ENCODE results near the gene TAF8.
"Not testable (repeated sequence)": the region's sequence is repeated elsewhere in the genome, so short reads cannot be mapped to it uniquely, and the experiment has no call there.

TAF8 gene, protein sequence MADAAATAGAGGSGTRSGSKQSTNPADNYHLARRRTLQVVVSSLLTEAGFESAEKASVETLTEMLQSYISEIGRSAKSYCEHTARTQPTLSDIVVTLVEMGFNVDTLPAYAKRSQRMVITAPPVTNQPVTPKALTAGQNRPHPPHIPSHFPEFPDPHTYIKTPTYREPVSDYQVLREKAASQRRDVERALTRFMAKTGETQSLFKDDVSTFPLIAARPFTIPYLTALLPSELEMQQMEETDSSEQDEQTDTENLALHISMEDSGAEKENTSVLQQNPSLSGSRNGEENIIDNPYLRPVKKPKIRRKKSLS

DNA sequence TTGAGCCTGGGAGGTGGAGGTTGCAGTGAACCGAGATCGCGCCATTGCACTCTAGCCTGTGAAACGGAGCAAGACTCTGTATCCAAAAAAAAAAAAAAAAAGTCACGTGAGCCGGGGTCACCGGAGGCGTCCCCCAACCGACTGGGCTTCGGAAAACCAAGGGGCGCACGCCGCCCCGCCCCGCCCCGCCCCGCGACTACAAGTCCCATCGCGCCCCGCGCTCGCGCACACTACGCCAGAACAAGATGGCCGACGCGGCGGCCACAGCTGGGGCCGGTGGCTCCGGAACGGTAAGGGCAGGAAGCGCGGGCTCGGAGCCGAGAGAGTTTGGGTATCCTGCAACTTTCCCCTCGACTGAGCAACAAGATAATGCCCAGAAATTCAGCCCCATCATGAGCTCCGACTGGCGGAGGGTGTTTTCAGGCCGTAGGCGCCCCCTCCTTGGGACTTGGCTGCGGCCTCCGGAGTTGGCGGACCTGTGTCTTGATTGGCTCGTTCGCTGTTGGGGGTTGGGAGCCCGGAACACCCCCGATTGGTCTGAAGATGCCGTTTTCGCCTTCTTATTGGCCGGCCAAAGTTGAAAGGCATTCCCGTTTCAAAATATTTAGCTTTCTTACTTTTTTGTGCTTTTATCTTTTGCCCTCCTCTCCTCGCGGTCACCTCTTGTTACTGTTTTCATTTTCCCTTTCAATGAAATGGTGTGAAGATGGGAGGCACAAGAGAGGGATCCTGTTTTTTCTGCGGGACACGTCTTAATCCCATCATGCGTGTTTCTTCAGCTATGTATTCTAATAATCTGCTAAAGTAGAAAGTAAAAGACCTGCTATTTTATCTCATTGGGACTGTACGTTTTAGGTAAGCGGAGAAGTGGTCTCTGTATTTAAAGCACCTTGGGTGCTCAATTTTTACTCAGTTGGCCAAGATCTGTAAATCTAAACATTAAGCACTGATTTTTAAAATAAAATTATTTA is at the start of gene TAF8:
TSS of gene TAF8 (plus strand) at position 228 of the 971 bp plus-strand sequence. CDS start at position 246, 18 bp downstream.
- DNase-seq = peak; percentile 87

DNA sequence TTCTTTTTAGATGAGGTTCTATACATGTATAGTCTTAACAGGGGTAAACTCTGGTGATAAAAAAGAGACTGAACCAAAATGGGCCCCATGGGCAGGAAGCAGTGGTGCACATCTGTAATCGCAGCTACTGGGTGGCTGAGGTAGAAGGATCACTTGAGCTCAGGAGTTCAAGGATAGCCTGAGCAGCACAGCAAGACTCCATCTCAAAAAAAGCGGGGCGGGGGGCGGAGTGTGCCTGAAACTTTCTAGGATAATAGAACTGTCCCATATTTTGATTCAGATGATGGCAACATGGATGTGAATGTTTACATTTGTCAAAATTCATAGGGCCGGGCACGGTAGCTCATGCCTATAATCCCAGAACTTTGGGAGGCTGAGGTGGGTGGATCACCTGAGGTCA is 48.8 kb upstream of the TAF8 start:
- no peak for DNase-seq

- DNase-seq = not testable (repeated sequence)
Measured at GRCh38 chr6:42003658-42004057, 46.7 kb upstream of the TAF8 start.

- DNase-seq = peak; percentile 29
Measured at GRCh38 chr6:42007286-42008137, 42.8 kb upstream of the TAF8 start.

- DNase-seq = not testable (repeated sequence)
Measured at GRCh38 chr6:42008138-42008528, 42.2 kb upstream of the TAF8 start.

DNA sequence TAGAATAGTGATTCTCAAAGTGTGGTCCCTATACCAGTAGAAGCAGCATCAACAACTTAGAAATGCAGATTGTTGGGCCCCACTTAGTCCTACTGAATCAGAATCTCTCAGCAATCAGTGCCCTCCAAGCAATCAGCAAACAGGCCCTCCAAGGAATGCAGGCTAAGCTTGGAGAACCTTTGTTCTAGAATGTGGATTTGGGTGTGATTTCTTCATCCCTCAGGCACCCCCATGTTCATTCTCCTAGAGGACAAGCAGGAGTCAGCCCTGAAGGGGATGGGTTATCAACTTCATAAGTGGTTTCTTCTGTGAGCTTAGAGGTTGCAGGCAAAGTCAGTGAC is 40.5 kb upstream of the TAF8 start:
- DNase-seq = no peak

GRCh38 chr6:42010185-42010891 is 40.0 kb upstream of the TAF8 start:
- DNase-seq = peak; percentile 5

GRCh38 chr6:42010909-42011308 is 39.4 kb upstream of the TAF8 start:
- no peak for DNase-seq

- DNase-seq = no peak
Measured at GRCh38 chr6:42012501-42013133, 37.7 kb upstream of the TAF8 start.

GRCh38 chr6:42013134-42013516 is 37.2 kb upstream of the TAF8 start:
- no peak for DNase-seq

DNA sequence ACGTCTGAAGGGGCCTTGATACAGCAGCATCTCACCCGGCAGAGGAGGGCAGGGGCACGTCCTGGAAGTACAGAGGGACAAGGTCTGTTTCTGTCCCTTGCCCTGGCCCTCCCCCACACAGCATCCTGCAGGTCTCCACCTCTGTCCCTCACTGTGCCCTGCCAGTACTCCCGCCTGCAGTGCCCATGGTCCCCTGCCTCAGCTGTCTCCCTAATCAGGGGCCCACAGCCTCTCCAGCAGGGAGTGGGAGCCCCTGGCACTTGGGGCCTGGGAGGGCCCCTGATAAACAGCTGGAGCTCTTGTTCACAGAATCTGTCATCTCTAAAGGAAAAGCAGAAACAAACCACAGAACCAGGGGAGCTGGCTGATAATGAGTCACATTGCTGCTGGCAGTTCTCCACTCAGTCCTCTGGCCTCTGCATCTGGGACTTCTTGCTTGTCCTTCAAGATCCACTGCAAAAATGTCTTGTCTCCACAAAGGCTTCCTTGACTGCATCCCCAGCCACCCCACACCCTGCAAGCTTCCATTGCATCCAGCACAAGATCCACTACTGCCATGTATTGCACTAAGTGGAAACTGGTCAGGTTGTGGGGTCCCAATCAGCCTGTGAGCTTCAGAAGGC is 33.2 kb upstream of the TAF8 start:
- no peak for DNase-seq

DNA sequence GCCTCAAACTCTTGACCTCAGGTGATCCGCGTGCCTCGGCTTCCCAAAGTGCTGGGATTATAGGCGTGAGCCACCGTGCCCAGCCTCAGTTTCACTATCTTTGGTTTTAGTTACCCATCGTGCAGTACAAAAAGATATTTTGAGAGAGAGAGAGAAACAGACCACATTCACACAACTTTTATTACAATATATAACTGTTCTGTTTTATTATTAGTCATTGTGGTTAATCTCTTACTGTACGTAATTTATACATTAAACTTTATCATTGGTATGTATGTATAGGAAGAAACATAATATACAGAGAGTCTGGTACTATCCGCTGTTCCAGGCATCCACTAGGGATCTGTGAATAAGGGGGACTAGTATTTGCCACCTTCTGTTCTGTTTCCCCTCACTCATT is 29.4 kb upstream of the TAF8 start:
- DNase-seq = no peak

GRCh38 chr6:42021847-42022754 is 28.2 kb upstream of the TAF8 start:
- DNase-seq = peak; percentile 66

DNA sequence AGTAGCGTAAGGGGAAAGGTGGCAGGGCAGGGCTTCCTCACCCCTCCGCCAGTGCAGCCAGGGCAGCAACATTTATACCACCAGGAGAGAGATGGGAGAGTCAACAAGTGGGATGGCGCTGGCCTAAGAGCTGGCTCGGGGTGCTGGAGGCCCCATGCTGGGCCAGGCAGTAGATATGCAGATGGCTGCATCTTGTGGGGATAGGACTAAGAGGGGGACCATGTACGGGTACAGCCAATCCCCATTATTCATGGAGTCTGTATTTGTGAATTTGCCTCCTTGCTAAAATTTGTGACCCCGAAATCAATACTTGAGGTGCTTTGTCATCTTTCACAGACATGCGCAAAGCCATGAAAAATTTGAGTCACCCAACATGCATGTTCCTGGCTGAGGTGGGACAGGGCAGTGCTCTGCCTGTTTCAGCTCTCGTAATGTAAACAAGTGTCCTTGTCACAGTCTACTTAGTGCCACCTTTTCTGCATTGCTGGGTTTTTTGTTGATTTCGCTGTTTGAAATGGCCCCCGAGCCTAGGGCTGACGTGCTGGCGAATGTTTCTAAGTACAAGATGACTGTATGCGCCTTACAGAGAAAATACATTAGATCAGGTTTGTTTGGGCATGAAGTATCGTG is 27.5 kb upstream of the TAF8 start:
- no peak for DNase-seq

DNA sequence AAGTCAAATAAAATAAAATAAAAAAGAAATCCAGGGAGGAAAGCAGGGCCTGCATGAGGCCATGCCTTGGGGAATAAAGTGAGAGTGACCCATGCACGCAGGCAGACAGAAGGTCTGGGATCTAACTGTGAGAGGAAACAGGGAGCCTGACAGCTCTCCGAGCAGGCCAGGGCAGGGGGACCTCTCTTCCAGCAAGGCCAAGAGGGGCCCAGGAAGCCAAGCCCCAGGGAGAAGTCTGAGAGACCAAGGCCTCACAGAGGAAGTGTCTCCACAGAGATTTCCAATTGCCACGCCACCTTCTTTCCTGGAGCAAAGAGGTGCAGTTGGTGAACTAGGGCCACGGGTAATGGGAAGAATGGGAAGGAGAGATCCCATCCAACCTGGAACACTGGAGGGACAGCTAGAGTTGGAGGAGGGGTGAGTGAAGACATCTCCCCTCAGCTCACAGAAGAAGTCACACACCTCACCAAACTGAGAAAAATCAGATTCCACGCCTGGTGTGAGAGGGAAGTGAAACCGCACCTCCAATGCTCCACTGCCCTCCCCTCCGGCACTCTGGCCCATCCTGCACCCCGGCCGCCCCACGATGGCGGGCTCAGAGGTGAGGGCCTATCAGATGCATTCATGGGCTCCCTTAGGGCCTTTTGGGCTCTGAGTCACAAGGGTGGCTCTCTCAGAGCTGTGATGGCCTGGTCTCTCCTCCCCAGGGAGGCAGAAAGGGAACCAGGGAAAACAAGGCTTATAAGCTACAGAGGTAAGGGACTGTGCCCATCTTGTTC is 25.1 kb upstream of the TAF8 start:
- DNase-seq = peak; percentile 65

DNA sequence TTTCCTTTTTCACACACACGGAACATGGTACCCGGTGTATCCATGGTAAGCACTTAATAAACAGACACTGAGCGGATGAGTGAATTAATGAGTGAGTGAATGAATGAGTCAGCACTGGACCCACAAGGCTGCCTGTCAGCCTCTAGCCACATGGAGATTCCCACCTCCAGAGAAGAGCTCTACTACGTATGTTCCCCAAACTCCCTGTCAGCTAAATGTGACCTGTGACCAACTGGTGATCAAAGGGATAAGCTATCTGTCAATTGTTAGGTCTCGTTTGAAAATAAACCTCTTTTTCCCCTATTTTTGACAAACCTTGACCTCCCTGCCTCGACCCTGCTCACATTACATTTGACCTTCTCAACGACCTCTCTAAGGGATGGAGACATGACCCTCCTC is 24.5 kb upstream of the TAF8 start:
- no peak for DNase-seq

- no peak for DNase-seq
Measured at GRCh38 chr6:42026540-42026939, 23.8 kb upstream of the TAF8 start.

- peak; percentile 21 for DNase-seq
Measured at GRCh38 chr6:42028234-42029061, 21.9 kb upstream of the TAF8 start.

All from CD4-positive, alpha-beta T cell treated with Interferon gamma for 1 hour (primary cell).